NCI-H774 (cell line): ENCODE measurements around the gene SNTB2.

Experiments used
- DNase-seq: peaks from one replicate; lab custom pipeline; 2025; lab: John Stamatoyannopoulos, UW

SNTB2 gene

DNA sequence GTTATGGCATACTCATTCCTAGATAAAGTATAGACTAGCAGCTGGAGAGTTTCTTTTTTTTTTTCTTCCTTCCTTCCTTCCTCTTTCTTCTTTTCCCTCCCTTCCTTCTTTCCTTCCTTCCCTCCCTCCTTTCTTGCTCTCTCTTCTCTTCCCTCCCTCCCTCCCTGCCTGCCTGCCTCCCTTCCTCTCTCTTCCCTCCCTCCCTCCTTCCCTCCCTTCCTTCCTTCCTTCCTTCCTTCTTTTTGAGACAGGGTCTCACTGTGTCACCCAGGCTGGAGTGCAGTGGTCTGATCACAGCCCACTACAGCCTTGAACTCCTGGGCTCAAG is 7.0 kb upstream of the SNTB2 start:
- DNase-seq = no peak

DNA sequence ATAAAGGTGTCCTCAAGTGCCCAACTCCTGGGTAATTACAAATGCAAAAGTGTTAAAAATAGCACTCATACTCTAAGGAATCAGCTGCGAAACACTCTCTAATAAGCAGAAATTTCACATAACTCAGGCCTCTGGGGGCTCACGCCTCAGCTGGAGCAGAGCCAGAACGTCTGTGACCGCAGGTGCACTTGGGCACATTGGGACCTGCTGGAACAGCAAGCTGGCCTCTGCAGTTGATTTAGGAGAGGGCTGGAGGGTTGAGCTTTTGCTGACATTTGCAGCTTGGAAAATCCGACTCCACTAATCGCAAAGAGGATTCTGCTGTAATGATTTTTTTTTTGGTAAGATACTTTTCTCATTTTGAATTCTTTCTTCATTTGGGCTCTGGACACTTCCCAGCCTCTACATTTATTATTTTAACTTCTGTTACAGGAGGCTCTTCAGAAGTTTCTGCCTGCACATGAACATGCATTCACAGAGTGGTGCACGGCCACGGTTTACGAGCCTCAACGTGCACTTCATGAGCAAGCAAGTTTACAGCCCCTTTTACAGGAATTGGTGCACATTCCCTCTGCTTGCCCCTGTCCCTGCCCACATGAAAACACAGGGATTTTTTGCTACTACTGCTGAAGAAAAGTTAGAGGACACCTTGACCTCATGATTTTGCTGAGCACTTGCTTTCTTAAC is 4.1 kb upstream of the SNTB2 start:
- DNase-seq = no peak

DNA sequence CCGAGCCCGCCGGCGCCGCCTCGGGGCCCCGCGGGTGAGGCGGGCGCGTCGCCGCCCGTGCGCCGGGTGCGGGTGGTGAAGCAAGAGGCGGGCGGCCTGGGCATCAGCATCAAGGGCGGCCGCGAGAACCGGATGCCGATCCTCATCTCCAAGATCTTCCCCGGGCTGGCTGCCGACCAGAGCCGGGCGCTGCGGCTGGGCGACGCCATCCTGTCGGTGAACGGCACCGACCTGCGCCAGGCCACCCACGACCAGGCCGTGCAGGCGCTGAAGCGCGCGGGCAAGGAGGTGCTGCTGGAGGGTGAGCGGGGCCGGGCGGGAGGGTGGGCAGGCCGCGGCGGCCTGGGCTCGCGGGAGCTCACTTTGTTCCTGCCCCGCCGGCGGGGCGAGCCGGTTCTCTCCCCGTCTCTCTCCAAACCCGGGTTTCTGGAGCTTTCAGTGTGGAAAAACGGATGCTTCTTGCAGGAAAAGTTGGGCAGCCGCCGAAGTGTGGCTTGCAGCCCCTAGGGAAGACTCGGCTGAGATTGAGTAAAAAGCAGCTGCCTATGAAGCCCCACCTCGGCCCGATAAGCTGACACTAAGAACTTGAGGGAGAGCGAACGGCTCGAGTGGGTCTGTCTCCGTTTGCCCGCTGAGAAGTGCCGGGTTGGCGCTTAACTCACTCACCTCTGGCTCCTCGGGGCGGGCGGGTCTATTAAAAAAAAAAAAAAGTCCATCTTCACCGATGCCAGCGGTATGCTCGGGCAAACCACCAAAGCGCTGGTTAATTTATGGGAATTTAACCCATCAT is 677 bp downstream of the SNTB2 start:
- DNase-seq = no peak

DNA sequence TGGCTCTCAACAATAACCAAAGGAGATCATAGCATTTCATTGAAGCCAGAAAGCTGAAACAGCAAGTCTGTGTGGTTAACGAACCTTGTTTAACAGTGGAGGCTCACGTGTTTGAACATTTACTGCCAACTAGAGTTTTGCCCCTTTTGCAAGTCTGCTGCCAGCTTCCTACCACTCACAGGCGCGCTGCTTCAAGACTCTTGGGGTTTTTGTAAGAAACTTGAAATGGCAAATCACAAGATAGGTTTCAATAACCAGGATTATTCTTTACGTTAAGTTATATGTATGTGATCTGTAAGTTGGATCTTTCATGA is 1.2 kb downstream of the SNTB2 start:
- DNase-seq = no peak

DNA sequence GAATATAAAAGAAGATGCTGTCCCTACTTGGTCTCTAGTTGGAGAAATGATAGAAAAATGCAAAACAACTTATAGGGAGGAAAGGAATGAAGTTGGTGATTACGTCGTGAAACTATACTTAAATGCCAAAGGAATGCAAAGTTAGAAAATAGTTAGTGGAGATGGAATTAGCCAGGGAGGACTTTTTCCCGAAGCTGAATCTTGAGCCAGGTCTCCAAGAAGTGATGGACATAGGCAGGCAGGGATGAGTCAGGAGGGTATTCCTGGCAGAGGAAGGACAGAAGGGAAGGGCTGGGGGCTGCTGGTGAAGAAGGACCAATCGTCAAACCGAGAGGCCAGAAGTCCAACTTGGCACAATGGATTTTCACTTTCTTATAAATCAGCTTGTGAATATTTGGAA is 1.8 kb downstream of the SNTB2 start:
- DNase-seq = no peak

DNA sequence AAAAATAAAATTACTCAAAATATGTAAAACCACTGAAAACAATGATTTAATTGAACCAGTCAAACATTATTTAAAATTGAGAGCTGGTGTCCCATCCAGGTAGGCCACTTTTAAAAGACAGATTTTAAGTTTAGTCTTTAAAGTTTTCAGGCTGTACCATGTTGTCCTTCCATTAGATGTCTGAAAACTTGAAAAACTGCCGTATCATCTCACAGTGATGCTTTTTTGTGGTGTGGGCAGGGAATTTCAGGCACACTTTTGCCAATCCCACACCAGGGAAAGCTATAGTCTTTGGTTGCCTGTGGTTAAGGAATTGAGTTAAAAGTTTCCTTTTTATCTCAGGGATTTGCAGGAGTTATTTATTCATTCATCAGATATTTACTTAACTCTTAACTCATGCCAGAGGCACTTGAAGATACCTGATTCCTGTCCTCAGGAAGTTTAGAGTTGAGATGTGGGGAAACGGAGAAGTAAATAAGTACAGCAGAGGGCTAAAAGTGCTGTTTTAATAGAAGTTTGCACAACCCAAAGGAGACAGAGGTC is 3.2 kb downstream of the SNTB2 start:
- no peak for DNase-seq

DNA sequence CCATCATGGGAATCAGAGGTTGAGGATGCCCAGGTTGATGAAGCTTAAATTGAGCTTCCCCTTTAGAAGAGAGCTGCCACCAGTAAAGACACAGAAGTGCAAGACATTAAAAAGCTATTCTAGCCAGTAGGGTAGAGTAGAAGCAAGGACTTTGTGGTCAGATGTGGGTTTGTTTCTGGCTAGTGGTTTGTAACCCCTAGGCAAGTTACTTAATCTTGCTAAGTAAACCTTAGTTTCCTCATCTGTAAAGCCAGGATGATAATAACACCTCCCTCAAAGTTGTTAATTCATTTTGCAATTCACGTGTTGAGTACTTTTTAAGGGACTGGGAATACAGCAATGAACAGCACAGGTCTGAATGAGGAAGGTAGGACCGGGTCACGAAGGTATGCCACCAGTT is 3.6 kb downstream of the SNTB2 start:
- DNase-seq = no peak

DNA sequence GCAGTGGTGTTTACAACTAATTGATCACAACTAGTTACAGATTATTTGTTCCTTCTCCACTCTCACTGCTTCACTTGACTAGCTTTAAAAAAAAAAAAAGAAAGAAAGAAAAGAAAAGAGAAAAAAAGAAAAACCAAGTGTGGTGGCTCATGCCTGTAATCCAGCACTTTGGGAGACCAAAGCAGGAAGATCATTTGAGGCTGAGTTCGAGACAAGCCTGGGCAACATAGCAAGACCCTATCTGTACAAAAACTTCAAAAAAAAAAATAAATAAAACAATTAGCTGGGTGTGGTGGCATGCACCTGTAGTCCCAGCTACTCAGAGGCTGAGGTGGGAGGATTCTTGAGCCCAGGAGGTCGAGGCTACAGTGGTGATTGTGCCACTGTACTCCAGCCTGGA is 4.2 kb downstream of the SNTB2 start:
- no peak for DNase-seq

DNA sequence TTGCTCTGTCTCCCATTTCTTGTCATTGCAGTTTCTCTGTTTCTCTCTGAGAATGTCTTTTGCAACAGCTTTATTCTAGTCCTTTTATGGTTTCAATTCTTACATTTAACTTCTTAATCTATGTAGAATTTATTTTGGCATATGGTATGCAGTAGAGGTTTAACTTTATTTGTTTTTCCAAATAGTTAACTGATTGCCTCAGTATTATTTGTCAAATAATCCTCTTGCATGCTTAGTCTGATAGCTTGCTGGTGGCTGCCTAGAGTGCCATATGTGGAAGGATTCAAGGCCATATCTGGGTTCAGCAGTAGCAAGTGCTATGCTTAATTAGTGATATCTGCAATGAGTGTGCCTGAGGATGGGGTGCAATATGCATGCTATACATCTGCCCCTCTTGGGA is 6.9 kb downstream of the SNTB2 start:
- DNase-seq = no peak

DNA sequence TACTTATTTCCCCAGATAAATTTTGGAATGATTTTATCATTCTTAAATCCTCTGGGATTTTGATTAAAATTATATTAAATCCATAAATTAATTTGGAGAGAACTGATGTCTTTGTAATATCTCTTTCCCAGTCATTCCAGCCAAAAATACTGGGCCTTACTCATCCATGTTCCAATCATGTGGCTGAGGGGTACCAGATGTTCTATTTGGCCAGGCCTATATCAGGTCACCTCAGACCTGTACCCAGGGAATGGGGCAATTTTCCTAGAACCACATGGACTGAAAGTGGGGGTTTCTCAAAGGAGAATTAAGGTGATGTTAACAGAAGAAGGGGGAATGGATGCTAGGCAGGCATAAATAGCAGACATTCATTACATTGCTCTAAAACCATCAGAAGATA is 7.5 kb downstream of the SNTB2 start:
- DNase-seq = no peak

DNA sequence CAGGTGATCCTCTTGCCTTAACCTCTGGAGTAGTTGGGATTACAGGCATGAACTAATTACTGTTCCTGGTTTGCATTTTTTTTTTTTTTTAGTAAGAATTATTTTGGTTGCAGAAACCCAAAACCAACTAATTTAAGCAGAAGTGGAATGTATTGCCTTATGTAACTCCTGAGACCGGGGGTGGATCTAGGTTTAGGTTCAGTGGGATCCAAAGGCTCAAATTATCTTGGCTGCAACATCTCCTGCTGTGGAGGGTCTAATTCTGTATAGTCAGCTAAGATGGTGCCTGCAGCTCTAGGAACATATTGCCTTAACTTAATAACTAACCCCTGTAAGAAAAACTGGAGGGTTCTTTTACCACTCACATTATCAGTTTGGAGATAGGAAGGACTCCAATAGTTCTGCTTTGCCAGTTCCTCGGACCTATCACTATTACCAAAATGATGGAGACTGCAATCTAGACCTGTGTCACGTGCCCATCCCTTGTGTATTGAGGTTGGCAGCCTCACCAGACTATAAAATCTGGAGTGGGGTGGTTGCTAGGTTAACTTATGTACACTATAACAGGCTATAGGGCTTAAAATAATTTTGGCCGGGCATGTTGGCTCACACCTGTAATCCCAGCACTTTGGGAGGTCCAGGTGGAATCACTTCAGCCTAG is 8.5 kb downstream of the SNTB2 start:
- no peak for DNase-seq

DNA sequence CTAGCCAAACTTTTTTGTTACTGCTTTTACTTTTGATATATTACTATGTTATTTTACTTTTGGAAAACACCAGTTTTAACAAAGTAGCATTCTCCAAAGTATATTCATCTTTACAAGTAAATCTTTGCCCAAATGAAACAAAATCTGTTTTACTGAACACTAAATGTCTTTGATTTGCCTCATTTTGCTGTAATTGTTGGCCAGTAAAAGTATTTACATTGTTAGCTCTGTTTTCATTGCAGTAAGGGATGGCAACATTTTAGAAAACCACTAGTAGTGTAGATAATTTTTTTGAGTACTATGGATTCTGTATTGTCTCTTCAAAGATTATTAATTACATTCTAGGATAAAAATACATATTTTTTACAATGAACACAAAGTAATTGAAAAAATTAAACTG is 10.6 kb downstream of the SNTB2 start:
- no peak for DNase-seq

DNA sequence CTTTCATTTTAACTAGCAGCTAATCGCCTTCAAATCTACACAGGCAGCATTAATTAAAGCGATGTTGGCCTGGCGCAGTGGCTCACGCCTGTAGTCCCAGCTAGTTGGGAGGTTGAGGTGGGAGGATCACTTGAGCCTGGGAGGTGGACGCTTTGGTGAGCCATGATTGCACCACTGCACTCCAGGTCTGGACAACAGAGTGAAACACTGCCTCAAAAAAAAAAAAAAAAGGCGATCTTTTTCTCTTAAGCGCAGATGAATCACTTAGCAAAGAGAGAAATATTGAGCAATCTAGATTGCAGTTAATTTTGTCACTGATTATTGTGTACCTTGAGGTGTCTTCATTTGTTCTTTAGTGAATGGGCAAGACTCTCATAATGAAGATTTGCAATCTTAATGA is 12.4 kb downstream of the SNTB2 start:
- DNase-seq = no peak

DNA sequence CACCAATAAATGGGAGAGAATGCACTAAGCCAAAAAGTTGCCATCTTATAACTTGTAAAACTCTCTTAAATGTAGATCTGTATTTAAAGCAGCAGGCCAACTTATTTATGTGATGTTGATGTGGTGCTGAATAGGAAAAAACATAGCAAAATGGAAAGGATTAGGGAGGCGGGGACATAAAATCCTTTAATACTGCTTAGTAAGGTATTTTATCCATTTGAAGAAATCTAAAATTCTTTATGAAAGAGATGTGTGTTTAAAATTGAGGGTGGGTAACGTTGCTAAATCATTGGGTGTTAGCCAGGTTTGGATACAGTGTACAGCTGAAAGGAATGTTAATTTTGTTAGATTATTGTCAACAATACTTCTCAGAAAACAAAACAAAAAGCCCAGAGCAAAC is 14.3 kb downstream of the SNTB2 start:
- no peak for DNase-seq

DNA sequence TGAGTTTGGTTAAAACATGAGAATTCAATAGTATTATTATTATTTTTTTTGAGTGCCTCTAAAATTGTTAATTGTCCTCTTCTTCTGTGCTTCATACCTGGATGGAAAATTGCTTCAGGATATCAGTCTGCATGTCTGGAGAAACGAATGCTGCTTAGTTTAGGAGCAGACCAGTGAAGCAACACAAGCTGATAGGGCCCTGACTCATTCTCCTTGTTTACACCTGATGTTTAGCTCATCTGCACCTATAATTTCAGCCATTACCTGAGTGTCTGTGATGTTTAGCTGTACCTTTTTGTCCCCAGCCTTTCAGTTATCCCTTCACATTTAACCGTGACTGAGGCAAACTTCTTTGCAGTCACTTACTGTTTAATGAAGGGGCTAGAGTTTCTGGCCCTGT is 14.8 kb downstream of the SNTB2 start:
- no peak for DNase-seq

DNA sequence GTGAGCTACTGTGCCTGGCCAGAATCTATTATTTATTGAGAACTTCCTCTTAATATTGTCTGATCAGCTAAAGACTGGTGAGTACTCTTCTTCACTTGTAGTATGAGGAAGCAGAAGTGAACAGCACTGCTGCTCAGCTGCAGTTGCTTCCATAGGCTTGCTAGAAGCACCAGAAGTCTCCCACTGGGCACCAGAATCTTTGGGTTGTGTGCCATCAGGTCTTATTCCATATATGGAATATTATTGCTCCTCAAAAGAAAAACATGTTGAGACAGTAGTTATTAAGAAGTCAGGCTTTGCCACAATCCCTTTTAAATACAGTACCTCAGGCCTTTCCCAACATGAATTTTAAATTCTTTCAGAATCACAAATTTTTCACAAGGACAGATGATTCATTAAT is 17.2 kb downstream of the SNTB2 start:
- no peak for DNase-seq

DNA sequence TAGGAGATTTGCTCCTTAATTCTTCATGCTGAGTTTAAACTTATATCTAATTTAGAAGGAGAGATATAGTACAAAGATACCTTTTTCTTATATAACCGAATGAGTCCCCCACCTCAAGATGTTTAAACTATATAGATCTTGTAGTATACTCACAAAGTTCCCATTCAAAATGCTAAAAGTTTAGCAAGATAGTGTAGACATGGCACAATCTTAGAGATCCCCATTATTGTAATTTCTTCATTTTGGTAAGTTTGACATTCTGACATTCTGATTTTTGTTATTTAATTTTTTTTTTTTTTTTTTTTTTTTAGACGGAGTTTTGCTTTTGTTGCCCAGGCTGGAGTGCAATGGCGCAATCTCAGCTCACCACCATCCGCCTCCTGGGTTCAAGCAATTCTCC is 22.8 kb downstream of the SNTB2 start:
- DNase-seq = no peak

DNA sequence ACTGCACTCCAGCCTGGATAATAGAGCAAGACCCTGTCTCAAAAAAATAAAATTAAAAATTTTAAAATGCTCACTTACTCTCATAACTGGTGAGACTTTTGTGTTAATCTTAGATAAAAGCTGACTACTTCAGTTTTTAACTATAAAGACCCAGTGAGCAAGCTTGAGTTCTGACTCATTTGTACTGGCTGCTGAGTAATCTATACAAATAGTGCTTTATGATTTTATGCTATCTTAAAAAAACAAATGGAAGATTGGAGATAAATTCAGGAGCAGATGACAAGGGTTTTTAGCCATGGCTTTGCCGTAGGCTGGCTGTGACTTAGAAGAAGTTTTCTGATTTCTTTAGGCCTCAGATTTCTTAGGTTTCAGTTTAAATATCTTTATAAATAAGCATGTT is 30.5 kb downstream of the SNTB2 start:
- no peak for DNase-seq

DNA sequence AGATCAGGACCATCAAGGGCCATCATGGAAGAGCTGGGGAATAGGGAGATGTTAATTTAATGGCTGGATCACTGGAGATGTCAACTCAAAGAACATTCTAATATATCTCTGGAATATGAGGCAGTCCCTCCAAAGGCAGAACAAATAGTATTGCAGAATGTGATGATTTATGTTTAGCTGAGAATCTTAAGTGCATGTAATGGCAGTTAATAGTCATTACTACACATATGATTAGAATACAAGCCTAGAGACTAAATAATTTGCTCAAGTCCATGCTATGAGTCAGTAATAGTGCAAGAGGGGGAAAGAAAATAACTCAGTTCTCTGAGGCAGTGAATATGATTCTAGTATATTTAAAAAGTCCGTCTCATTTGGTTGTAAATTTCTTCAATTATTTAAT is 32.3 kb downstream of the SNTB2 start:
- no peak for DNase-seq

DNA sequence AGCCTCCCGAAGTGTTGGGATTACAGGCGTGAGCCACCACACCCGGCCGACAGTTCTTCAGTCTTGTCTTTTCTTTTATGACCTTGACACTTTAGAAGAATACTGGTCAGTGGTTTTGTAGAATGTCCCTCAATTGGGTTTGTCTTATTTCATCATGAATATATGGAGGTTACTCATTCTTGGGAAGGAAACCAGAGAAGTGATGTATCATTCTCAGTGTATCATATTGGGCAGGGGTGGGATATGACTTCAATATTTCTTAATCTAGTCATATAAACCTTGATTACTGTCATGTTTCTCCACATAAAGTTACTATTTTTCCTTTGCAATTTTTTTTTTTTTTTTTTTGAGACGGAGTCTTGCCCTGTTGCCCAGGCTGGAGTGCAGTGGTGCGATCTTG is 36.9 kb downstream of the SNTB2 start:
- DNase-seq = no peak

DNA sequence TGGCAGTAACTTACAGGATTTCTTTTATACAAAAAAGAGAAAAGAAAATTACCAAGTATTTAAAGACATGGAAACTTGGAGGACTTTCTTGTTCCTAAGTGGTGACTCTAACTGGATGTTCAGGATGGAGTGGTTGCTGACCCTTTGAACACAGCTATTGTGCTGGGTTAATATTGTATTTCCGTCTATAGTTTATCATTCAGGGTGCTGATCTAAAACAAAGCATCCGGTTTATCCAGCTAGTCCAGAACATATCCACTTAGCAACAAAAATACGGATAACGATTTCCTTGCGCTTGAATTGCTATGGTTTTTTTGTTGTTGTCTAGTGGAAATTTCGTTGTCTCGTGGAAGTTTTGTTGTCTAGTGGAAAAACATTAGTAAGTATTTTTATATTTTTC is 38.2 kb downstream of the SNTB2 start:
- DNase-seq = no peak

DNA sequence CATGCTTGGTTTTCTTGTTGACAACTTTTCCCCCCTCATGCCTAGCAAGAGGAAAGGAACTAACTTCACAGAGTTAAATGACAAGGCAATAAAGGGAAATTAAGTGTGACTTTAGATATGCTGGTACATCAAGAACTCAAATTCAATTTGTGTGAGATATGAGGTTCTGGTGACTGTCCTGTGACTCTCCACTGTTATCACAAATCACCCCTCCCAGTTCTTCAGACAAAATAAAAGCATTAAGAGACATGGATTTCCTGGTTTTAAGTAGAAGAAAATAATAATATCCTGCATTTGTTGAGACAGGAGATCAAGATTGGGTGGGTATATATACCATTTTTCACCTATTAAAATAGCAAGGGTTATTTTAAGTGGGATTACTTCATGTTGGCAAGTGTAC is 46.2 kb downstream of the SNTB2 start:
- DNase-seq = no peak

DNA sequence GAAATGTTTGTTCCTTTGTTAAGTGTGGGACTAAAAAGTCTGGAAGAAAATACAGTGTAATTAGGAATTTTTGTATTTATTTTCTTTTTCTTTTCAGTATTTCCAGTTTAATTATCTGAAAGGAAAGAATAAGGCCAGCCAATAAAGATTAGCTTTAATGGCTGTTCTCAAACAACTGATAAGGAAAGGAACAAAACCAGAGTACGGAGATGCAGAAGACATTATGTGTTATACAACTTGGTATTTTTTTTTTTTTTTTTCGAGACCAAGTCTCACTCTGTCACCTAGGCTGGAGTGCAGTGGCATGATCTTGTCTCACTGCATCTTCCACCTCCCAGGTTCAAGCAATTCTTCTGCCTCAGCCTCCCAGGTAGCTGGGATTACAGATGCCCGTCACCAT is 47.5 kb downstream of the SNTB2 start:
- DNase-seq = no peak

DNA sequence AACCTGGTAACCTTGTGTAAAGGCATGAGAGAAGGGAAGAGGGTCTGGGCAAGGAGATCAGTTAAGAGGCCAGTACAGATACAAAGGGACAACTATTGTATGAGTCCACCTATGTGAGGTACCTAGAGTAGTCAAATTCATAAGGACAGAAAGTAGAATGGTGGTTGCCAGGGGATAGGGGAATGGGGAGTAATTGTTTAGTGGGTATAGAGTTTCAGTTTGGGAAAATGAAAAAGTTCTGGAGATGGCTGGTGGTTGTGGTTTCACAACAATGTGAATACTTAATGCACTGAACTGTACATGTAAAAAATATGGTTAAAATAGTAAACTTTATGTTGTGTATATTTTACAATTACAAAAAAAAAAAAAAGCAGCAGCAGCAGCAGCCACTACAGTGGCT is 49.4 kb downstream of the SNTB2 start:
- DNase-seq = no peak
